Colonic mucosa (tissue), 4 donors: ENCODE results near the gene TMEM217. TPM values are rescaled to one million over a fixed set of nuclear protein-coding genes. Genes with fewer than 3 reads are reported as not detected.

ENCODE experiments used
- DNase-seq: peaks from one replicate; pipeline ENCODE4 v3.0.0-alpha.2; 2020
- H3K27ac ChIP-seq: fragments of 200-600 bp; one replicate; pipeline ENCODE4 v1.8.0; 2021
- H3K27me3 ChIP-seq: fragments of 200-600 bp; one replicate; pipeline ENCODE4 v1.8.0; 2021
- H3K36me3 ChIP-seq: fragments of 200-600 bp; one replicate; pipeline ENCODE4 v1.8.0; 2021
- H3K4me1 ChIP-seq: fragments of 200-600 bp; one replicate; pipeline ENCODE4 v1.8.0; 2021; ENCODE audit warnings: mild to moderate bottlenecking
- H3K4me3 ChIP-seq: fragments of 200-600 bp; one replicate; pipeline ENCODE4 v1.8.0; 2021
- H3K9ac ChIP-seq, 2 donors: one replicate each; pipeline ENCODE4 v1.7.0; 2013; ENCODE audit warnings: control low read depth in 2 of 2, low read depth in 2 of 2, low read length in 2 of 2
- H3K9me3 ChIP-seq: fragments of 200-600 bp; one replicate; pipeline ENCODE4 v1.8.0; 2021
- CTCF ChIP-seq: fragments of 200-600 bp; IDR thresholded peaks from one replicate; pipeline ENCODE4 v1.8.0; 2022; ENCODE audit warnings: antibody characterized with exemption, mild to moderate bottlenecking
- intact Hi-C: fragments of 100-400 bp; cut with DNase I; formaldehyde crosslinking; loops from one replicate; pipeline ENCODE4 v1.14.1; 2022
- total RNA-seq, 2 donors: library from RNA; stranded (reverse); fragmentation: NEBNext Ultra II Directional in 1 of 2; extraction: Animal tissue kit (Norgen Biotek cat#: 25700) in 1 of 2; gene quantifications; one replicate each; pipeline ENCODE4 v1.2.1, GENCODE V29; 2021
- donor health status: healthy.
- donor health status: DM: no; HTN: no; CAD: no.
- donor health status: DM: no; HTN: no; CAD: no.

Gene TMEM217
- total RNA-seq, 2 donors from 2014 or later = 0.62 to 1.2 TPM

- no peak overlapping the region for H3K4me3 ChIP-seq
- no peaks in the 10 kb centered on the region for H3K27me3 ChIP-seq
- intact Hi-C loops = no loop called here
- DNase-seq = no peak
- no peak overlapping the region for H3K9ac ChIP-seq
- no peak for TF ChIP-seq CTCF
- H3K27ac ChIP-seq = no peak overlapping the region
- H3K9me3 ChIP-seq = no peaks in the 10 kb centered on the region
- no peaks in the 10 kb centered on the region for H3K4me1 ChIP-seq
- no peaks in the 10 kb centered on the region for H3K36me3 ChIP-seq
Measured at GRCh38 chr6:37269105-37269504, 11.2 kb upstream of the TMEM217 start.

GRCh38 chr6:37265860-37266259, 7.9 kb upstream of the TMEM217 start:
- DNase-seq = no peak
- H3K27me3 ChIP-seq = no peaks in the 10 kb centered on the region
- no peak overlapping the region for H3K4me3 ChIP-seq
- no peaks in the 10 kb centered on the region for H3K4me1 ChIP-seq
- intact Hi-C loops = no loop called here
- no peaks in the 10 kb centered on the region for H3K9me3 ChIP-seq
- no peak overlapping the region for H3K27ac ChIP-seq
- H3K9ac ChIP-seq = no peak overlapping the region
- H3K36me3 ChIP-seq = no peaks in the 10 kb centered on the region
- TF ChIP-seq CTCF = no peak

GRCh38 chr6:37265001-37265400, 7.1 kb upstream of the TMEM217 start:
- TF ChIP-seq CTCF = no peak
- no peaks in the 10 kb centered on the region for H3K9me3 ChIP-seq
- no peak overlapping the region for H3K4me3 ChIP-seq
- no peak for DNase-seq
- no peaks in the 10 kb centered on the region for H3K36me3 ChIP-seq
- intact Hi-C loops = no loop called here
- no peak overlapping the region for H3K9ac ChIP-seq
- no peaks in the 10 kb centered on the region for H3K4me1 ChIP-seq
- H3K27me3 ChIP-seq = no peaks in the 10 kb centered on the region
- H3K27ac ChIP-seq = no peak overlapping the region

GRCh38 chr6:37262446-37263026, 4.6 kb upstream of the TMEM217 start:
- intact Hi-C loops = no loop called here
- no peak for TF ChIP-seq CTCF

GRCh38 chr6:37261198-37261597, 3.3 kb upstream of the TMEM217 start:
- Histone ChIP-seq H3K27ac (no peak overlapping the region), H3K9ac (no peak overlapping the region), H3K4me3 (no peak overlapping the region), H3K36me3 (no peaks in the 10 kb centered on the region), H3K4me1 (no peaks in the 10 kb centered on the region), H3K9me3 (no peaks in the 10 kb centered on the region), H3K27me3 (no peaks in the 10 kb centered on the region)
- no peak for TF ChIP-seq CTCF
- DNase-seq = no peak
- intact Hi-C loops = no loop called here

More at GRCh38 chr6:37262446-37263026, 4.6 kb upstream of the TMEM217 start:
- Histone ChIP-seq H3K4me1 (no peaks in the 10 kb centered on the region), H3K27me3 (no peaks in the 10 kb centered on the region), H3K4me3 (no peak overlapping the region), H3K36me3 (no peaks in the 10 kb centered on the region), H3K9ac (no peak overlapping the region), H3K9me3 (no peaks in the 10 kb centered on the region), H3K27ac (no peak overlapping the region)
- DNase-seq = no peak
